ES-I3 (cell line): ENCODE measurements around the gene CTDSP1.
A peak's percentile ranks its signal among the peaks of the same experiment; 100 is the strongest.

Experiments
- H3K36me3 ChIP-seq: 2 replicates; pipeline ENCODE4 v1.6.1; 2013; ENCODE audit warnings: mild to moderate bottlenecking, low read length, control low read depth, moderate library complexity; ENCODE audit not compliant: insufficient read depth
- H3K4me1 ChIP-seq: 2 replicates; pipeline ENCODE4 v1.6.1; 2013; ENCODE audit warnings: mild to moderate bottlenecking, control low read depth, low read length; ENCODE audit not compliant: insufficient read depth
- H3K9ac ChIP-seq: 2 replicates; pipeline ENCODE4 v1.6.1; 2013; ENCODE audit warnings: low read depth, mild to moderate bottlenecking, low read length, moderate library complexity
- H3K9me3 ChIP-seq: 2 replicates; pipeline ENCODE4 v1.6.1; 2013; ENCODE audit warnings: mild to moderate bottlenecking, low read length, moderate library complexity; ENCODE audit not compliant: control insufficient read depth, insufficient read depth

CTDSP1 gene

DNA sequence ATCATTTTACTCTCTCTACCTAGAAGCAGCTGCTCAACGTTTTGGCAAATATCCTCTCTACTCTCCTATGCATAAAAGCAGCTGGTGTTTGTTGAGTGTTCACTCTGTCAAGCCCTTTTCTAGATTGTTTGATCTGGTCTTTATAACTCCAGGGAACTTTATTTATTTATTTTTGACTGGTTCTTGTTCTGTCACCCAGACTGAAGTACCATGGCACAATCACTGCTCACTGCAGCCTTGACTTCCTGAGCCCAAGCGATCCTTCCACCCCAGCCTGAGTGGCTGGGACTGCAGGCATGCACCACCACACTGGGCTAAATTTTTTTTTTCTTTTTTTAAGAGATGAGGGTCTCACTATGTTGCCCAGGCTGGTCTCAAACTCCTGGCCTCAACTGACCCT, 30.3 kb upstream of the CTDSP1 start:
- H3K9ac ChIP-seq, result no peak overlapping the region
- no peaks in the 10 kb centered on the region for H3K4me1 ChIP-seq
- 0 out of 2 replicates have a peak, but pooled peaks cover 5% of the 10 kb centered on the region for H3K9me3 ChIP-seq
- no peaks in the 10 kb centered on the region for H3K36me3 ChIP-seq

DNA sequence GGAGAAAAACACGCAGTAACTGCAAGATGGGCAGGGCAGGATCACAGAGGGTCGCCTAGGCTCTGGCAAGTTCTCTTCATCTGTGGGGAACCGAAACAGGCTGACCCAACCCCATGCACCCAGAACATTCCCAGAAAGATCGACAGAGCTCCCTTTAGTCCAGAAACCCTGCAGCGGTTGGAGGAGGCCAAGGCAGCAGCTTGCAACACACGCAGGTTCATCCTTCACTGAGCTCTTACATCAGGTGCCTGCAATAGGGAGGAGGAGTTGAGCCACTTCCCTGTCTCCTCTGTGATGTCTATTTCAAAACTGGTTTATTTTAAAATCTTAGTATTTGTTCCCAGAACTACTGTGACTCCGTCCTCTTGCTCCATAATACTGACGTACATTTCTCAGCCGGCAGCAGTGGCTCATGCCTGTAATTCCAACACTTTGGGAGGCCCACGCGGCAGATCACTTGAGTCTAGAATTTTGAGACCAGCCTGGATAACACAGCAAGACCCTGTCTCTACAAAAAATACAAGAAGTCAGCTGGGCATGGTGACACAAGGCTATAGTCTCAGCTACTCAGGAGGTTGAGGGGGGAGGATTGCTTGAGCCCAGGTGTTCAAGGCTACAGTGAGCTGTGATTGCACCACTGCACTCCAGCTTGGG, 29.1 kb upstream of the CTDSP1 start:
- H3K36me3 ChIP-seq, result no peaks in the 10 kb centered on the region
- no peaks in the 10 kb centered on the region for H3K4me1 ChIP-seq
- 0 out of 2 replicates have a peak, but pooled peaks cover 5% of the 10 kb centered on the region for H3K9me3 ChIP-seq
- no peak overlapping the region for H3K9ac ChIP-seq

DNA sequence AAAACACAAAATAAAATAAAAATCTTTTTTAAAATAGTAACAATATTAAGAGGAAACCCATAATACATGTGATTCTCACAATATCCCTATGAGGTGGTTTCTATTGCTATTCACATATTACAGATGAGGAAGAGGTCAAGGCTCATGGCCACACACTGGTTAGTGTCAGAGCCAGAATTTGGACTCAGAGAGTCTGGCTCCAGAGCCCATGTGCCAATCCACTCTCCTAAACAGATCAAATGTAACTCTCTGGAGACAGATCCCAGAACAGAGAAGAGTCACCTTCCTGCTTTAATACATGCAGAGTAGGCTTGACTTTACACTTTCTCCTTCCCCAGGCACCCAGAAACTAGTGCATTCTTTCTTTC, 27.7 kb upstream of the CTDSP1 start:
- Histone ChIP-seq H3K4me1 (no peaks in the 10 kb centered on the region), H3K9me3 (0 out of 2 replicates have a peak, but pooled peaks cover under 1% of the 10 kb centered on the region)

DNA sequence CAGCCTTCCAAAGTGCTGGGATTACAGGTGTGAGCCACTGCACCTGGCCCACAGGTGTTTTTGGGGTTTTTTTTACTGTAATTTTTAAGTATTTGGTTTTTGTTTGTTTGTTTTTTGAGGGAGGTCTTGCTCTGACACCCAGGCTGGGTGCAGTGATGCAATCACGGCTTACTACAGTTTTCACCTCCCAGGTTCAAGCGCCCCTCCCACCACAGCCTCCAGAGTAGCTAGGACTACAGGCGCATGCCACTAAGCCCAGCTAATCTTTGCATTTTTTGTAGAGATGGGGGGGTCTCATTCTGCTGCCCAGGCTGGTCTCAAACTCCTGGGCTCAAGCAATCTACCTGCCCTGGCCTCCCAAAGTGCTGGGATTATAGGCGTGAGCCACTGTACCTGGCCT, 24.9 kb upstream of the CTDSP1 start:
- Histone ChIP-seq H3K36me3 (no peaks in the 10 kb centered on the region), H3K4me1 (no peaks in the 10 kb centered on the region), H3K9ac (no peak overlapping the region), H3K9me3 (no peaks in the 10 kb centered on the region)

More for the DNA sequence above, 27.7 kb upstream of the CTDSP1 start:
- Histone ChIP-seq H3K9ac (no peak overlapping the region), H3K36me3 (no peaks in the 10 kb centered on the region)

DNA sequence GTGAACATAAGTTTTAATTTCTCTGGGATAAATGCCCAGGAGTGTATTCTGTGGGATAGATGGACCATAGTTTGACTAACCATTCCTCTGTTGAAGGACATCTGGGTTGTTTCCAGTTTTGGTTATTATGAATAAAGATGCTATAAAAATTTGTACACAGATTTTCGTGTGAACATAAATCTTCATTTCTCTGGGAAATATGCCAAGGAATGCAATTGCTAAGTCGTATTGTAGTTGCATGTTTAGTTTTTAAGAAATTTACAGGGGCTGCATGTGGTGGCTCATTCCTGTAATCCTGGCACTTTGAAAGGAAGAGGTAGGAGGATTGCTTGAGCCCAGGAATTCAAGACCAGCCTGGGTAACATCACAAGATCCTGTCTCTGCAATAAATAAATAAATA, 24.5 kb upstream of the CTDSP1 start:
- H3K4me1 ChIP-seq, result no peaks in the 10 kb centered on the region
- H3K9me3 ChIP-seq, result no peaks in the 10 kb centered on the region
- no peak overlapping the region for H3K9ac ChIP-seq
- H3K36me3 ChIP-seq, result no peaks in the 10 kb centered on the region

DNA sequence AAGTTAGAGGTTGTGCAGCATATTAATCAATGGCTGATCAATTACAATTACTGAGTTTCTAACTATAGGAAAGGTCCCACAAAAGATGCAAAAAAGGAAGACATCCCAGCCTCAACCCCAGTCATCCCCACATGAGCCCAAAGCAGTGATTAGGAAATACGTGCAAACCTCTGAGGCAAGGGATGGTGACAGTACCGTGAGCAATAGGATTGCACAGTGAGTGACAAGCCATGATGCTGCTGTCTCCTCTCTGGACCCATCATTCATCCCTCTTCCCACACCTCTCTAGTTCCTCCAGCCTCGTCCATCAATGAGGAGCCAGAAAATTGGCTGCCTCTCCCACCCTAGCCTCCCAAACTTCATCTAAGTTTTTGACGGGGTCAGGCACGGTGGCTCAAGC, 21.6 kb upstream of the CTDSP1 start:
- Histone ChIP-seq H3K9ac (no peak overlapping the region), H3K4me1 (no peaks in the 10 kb centered on the region), H3K36me3 (no peaks in the 10 kb centered on the region)

DNA sequence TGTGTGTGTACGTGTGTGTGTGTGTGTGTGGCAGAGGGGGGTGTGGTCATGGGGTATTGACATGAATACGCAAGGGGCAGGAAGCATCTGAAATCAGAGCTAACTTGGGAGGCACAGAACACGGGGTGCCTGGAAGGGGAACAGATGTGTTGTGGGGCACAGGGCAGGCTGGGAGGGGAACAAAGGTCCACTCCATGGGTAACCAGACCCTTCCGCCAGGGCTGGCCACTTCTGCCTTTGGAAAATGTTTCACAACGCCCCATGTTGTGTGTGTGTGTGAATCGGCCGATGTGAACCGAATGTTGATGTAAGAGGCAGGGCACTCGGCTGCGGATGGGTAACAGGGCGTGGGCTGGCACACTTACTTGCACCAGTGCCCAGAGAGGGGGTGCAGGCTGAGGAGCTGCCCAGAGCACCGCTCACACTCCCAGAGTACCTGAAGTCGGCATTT, 17.7 kb upstream of the CTDSP1 start, which contains the start of gene SLC11A1:
TSS of gene SLC11A1 (plus strand) at position 358 of the 451 bp plus-strand sequence. CDS start 96 bp downstream, outside the sequence.
- Histone ChIP-seq H3K36me3 (no peaks in the 10 kb centered on the region), H3K9me3 (no peaks in the 10 kb centered on the region), H3K9ac (no peak within 1 kb of the TSS), H3K4me1 (no peaks in the 10 kb centered on the region)

More for the DNA sequence above, 21.6 kb upstream of the CTDSP1 start:
- no peaks in the 10 kb centered on the region for H3K9me3 ChIP-seq

DNA sequence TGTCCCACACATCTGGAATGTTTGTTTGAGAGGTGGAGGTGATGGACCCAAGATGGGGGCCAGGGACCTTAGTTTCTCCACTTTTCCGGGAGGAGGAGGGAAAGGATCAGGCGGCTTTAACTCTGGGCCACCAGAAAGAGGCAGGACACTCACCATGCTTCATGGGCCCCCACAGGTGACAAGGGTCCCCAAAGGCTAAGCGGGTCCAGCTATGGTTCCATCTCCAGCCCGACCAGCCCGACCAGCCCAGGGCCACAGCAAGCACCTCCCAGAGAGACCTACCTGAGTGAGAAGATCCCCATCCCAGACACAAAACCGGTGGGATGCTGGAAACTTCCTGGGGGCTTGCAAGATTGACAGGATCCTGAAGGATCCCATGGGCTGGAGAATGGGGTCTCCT, 16.9 kb upstream of the CTDSP1 start:
- H3K9me3 ChIP-seq, result no peaks in the 10 kb centered on the region
- no peaks in the 10 kb centered on the region for H3K4me1 ChIP-seq
- no peaks in the 10 kb centered on the region for H3K36me3 ChIP-seq
- no peak overlapping the region for H3K9ac ChIP-seq

DNA sequence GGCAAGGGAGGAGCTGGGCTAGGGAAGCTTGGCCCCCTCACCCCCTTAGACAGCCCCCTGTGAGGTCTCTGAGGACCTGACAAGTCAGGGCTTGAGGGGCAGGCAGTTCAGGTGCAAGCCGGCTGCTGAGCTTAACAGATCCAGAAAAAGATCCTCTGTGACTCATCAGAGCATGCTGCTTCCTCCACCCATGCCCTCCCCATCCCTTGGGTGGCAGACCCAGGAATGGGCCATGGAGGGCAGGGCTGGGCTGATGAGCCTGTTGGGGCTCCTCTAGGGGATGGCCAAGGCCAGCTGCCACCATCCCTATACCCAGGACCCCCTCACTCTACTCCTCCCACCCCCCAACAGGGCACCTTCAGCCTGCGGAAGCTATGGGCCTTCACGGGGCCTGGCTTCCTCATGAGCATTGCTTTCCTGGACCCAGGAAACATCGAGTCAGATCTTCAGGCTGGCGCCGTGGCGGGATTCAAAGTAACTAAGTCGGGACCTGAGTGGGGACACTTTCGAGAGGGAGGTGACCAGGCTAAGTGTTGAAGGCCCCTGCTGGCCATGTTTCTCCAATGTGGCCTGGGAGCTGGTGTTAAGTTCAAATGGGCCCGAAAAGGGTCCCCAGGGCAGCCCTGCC, 15.7 kb upstream of the CTDSP1 start:
- H3K36me3 ChIP-seq, result no peaks in the 10 kb centered on the region
- H3K9me3 ChIP-seq, result no peaks in the 10 kb centered on the region
- H3K4me1 ChIP-seq, result no peaks in the 10 kb centered on the region
- no peak overlapping the region for H3K9ac ChIP-seq

DNA sequence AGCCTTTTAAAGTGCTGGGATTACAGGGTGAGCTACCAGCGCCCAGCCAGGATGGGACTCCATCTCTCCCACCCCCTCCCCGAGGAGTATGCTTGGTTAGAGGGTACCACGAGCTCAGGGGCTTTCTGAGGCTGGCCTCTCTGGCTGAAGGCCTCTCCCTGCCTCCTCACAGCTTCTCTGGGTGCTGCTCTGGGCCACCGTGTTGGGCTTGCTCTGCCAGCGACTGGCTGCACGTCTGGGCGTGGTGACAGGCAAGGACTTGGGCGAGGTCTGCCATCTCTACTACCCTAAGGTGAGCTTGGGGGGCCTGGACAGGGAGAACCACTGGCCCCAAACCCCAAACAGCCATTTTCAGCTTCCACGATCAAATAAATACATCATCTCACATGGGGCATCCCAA, 14.7 kb upstream of the CTDSP1 start:
- Histone ChIP-seq H3K9me3 (no peaks in the 10 kb centered on the region), H3K9ac (no peak overlapping the region), H3K4me1 (no peaks in the 10 kb centered on the region), H3K36me3 (no peaks in the 10 kb centered on the region)

DNA sequence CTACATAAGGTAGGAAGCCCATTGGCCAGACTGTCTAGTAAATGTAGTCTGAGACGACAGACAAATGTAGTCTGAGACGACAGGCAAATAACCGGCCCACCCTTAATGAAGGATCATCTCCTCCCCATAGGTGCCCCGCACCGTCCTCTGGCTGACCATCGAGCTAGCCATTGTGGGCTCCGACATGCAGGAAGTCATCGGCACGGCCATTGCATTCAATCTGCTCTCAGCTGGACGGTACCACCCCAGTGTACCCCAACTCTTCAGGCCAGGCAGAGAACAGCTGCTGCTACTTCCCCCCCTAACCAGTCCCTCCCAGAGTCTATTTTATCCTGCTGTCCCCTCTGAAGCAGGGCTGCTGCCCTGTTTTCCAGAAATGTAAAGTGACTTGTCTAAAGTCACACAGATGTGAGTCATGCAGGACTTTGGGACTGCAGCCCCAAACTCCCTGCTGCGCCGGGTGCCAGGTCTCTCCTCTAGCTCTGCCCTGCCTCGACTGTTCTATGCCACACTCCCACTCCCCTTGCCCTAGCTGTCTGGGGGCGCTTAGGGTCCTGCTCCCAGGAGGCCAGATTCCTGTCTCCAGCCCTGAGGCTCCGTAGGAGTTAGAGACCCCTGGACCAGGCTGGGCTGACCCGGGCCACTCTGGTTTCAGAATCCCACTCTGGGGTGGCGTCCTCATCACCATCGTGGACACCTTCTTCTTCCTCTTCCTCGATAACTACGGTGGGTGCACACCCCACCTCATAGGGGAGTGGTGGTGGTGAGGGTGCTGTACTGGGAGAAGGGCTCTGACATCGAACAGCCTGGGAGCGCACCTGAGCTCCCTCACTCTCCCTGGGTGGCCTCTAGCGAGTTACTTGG, 12.9 kb upstream of the CTDSP1 start:
- Histone ChIP-seq H3K9ac (peak overlapping the region; percentile 98; the same call in 1 of the 2 replicates), H3K9me3 (no peaks in the 10 kb centered on the region), H3K36me3 (no peaks in the 10 kb centered on the region), H3K4me1 (no peaks in the 10 kb centered on the region)

DNA sequence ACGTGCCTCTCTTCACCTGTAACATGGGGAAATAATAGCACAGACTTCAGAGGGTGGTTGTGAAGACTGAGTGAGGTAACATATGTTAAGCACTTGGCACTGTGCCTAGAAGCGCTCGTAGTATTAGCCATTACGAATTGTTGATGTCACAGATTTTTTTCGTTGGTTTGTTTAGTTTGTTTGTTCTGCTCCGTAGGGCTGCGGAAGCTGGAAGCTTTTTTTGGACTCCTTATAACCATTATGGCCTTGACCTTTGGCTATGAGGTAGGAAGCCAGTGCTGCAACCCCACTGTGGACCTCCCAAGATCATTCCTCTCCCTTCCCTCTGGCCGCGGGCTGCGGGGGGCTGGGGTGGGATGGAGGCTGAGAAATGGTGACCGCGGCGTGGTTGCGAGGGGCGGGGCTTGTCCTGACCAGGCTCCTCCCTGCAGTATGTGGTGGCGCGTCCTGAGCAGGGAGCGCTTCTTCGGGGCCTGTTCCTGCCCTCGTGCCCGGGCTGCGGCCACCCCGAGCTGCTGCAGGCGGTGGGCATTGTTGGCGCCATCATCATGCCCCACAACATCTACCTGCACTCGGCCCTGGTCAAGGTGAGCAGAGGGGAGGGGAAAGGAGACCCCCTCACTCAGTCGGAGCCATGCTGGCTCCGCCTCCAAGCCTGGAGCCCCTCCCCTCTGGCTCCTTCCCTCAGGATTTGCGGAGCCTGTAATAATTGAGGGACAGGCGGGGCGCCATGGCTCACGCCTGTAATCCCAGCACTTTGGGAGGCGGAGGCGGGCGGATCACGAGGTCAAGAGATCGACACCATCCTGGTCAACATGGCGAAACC, 12.1 kb upstream of the CTDSP1 start:
- H3K9me3 ChIP-seq, result no peaks in the 10 kb centered on the region
- H3K9ac ChIP-seq, result peak overlapping the region; percentile 98
- no peaks in the 10 kb centered on the region for H3K4me1 ChIP-seq
- H3K36me3 ChIP-seq, result no peaks in the 10 kb centered on the region

DNA sequence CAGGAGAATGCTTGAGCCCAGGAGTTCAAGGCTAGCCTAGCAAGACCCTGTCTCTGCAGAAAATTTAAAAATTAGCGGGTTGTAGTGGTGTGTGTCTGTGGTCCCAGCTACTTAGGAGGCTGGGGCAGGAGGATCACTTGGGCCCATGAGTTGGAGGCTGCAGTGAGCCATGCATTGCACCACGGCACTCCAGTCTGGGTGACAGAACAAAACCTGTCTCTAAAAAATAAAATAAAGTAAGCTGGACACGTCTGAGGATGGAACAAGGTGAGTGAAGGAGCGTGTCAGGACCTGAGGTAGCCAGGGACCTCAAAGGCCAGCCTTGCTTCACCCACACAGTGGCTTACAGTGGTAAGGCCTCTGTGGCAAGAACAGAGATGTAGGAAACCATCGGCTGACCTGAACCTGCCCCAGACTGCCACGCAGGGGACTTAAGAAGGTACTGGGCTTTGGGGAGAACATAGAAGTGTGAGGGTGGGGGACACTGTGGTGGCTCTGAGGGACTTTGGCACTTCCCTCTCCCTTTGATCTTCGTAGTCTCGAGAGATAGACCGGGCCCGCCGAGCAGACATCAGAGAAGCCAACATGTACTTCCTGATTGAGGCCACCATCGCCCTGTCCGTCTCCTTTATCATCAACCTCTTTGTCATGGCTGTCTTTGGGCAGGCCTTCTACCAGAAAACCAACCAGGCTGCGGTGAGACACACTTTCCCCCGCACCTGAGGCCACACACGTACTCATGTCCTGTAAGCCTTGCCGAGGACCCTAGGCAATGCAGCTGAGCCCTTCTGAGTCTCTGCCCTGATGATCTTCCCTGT, 10.1 kb upstream of the CTDSP1 start:
- Histone ChIP-seq H3K36me3 (no peaks in the 10 kb centered on the region), H3K4me1 (no peaks in the 10 kb centered on the region; the same call in 1 of the 2 replicates), H3K9ac (no peak overlapping the region), H3K9me3 (no peaks in the 10 kb centered on the region)
